ENCODE results near the gene C4A.

Gene C4A

DNA sequence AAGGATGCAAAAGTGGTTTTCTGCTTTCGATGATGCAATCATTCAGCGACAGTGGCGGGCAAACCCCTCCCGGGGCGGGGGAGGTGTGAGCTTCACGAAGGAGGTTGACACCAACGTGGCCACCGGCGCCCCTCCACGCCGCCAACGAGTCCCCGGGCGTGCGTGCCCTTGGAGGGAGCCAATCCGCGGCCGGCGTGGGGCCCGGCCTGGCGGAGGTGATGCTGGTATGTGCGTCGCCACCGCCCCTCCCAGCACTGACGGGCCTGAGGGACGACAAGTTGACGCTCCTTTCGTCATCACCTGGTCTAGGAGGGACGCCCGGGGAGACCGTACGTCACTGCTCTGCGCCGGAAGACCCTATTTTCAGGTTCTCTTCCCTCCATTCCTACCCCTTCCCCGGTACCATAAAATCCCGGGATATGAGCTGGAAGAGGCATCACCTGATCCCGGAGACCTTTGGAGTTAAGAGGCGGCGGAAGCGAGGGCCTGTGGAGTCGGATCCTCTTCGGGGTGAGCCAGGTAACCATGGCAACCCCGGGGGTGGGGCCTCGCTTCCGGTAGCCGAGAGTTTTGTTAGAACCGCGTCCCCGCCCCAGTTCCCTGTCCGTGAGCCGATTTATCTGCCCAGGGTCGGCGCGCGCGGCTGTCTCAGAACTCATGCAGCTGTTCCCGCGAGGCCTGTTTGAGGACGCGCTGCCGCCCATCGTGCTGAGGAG is 9.7 kb upstream of the C4A start, which contains the start of gene DXO (continued):
- no peak for TF ChIP-seq ZNF132 (tag by site-specific recombination; IDR thresholded peaks at IDR 0.05; ENCODE audit: borderline replicate concordance)
- no peak for TF ChIP-seq ZNF248 (tag by site-specific recombination; IDR thresholded peaks at IDR 0.05)
- no peak for TF ChIP-seq ZNF433 (tag by site-specific recombination; IDR thresholded peaks at IDR 0.05; ENCODE audit: low read depth)
- TF ChIP-seq, protein P1, sequence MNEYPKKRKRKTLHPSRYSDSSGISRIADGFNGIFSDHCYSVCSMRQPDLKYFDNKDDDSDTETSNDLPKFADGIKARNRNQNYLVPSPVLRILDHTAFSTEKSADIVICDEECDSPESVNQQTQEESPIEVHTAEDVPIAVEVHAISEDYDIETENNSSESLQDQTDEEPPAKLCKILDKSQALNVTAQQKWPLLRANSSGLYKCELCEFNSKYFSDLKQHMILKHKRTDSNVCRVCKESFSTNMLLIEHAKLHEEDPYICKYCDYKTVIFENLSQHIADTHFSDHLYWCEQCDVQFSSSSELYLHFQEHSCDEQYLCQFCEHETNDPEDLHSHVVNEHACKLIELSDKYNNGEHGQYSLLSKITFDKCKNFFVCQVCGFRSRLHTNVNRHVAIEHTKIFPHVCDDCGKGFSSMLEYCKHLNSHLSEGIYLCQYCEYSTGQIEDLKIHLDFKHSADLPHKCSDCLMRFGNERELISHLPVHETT (tag by site-specific recombination; IDR thresholded peaks at IDR 0.05) = peak; percentile 97
- TF ChIP-seq ZNF10 (tag by site-specific recombination; IDR thresholded peaks at IDR 0.05) = no peak
- no peak for TF ChIP-seq ZNF510 (tag by site-specific recombination; IDR thresholded peaks at IDR 0.05; ENCODE audit: insufficient replicate concordance)
- no peak for TF ChIP-seq ZNF311 (tag by site-specific recombination; IDR thresholded peaks at IDR 0.05; ENCODE audit: borderline replicate concordance)
- TF ChIP-seq, protein P2, sequence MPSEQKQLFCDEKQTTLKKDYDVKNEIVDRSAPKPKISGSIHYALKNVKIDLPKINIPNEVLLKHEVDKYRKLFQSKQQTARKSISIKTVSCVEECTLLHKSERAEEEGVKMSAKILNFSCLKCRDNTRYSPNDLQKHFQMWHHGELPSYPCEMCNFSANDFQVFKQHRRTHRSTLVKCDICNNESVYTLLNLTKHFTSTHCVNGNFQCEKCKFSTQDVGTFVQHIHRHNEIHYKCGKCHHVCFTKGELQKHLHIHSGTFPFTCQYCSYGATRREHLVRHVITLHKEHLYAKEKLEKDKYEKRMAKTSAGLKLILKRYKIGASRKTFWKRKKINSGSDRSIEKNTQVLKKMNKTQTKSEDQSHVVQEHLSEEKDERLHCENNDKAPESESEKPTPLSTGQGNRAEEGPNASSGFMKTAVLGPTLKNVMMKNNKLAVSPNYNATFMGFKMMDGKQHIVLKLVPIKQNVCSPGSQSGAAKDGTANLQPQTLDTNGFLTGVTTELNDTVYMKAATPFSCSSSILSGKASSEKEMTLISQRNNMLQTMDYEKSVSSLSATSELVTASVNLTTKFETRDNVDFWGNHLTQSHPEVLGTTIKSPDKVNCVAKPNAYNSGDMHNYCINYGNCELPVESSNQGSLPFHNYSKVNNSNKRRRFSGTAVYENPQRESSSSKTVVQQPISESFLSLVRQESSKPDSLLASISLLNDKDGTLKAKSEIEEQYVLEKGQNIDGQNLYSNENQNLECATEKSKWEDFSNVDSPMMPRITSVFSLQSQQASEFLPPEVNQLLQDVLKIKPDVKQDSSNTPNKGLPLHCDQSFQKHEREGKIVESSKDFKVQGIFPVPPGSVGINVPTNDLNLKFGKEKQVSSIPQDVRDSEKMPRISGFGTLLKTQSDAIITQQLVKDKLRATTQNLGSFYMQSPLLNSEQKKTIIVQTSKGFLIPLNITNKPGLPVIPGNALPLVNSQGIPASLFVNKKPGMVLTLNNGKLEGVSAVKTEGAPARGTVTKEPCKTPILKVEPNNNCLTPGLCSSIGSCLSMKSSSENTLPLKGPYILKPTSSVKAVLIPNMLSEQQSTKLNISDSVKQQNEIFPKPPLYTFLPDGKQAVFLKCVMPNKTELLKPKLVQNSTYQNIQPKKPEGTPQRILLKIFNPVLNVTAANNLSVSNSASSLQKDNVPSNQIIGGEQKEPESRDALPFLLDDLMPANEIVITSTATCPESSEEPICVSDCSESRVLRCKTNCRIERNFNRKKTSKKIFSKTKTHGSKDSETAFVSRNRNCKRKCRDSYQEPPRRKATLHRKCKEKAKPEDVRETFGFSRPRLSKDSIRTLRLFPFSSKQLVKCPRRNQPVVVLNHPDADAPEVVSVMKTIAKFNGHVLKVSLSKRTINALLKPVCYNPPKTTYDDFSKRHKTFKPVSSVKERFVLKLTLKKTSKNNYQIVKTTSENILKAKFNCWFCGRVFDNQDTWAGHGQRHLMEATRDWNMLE (tag by site-specific recombination; conservative IDR thresholded peaks at IDR 0.05; ENCODE audit: low read depth) = peak; percentile 73
- peak; percentile 76 for TF ChIP-seq ZNF324 (tag by site-specific recombination; IDR thresholded peaks at IDR 0.05)
- TF ChIP-seq ZNF707 (tag by site-specific recombination; IDR thresholded peaks at IDR 0.05) = no peak
- peak; percentile 95 for TF ChIP-seq SP3 (tag by site-specific recombination; IDR thresholded peaks at IDR 0.05)
- TF ChIP-seq ZNF677 (tag by site-specific recombination; IDR thresholded peaks at IDR 0.05) = no peak
- peak; percentile 100 for TF ChIP-seq GLIS2 (tag by site-specific recombination; IDR thresholded peaks at IDR 0.05)
- TF ChIP-seq, protein P3, sequence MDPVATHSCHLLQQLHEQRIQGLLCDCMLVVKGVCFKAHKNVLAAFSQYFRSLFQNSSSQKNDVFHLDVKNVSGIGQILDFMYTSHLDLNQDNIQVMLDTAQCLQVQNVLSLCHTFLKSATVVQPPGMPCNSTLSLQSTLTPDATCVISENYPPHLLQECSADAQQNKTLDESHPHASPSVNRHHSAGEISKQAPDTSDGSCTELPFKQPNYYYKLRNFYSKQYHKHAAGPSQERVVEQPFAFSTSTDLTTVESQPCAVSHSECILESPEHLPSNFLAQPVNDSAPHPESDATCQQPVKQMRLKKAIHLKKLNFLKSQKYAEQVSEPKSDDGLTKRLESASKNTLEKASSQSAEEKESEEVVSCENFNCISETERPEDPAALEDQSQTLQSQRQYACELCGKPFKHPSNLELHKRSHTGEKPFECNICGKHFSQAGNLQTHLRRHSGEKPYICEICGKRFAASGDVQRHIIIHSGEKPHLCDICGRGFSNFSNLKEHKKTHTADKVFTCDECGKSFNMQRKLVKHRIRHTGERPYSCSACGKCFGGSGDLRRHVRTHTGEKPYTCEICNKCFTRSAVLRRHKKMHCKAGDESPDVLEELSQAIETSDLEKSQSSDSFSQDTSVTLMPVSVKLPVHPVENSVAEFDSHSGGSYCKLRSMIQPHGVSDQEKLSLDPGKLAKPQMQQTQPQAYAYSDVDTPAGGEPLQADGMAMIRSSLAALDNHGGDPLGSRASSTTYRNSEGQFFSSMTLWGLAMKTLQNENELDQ (tag by site-specific recombination; IDR thresholded peaks at IDR 0.05; ENCODE audit: low read depth) = no peak
- TF ChIP-seq ZNF654 (tag by site-specific recombination; IDR thresholded peaks at IDR 0.05; ENCODE audit: low read depth) = no peak
- TF ChIP-seq, protein P4, sequence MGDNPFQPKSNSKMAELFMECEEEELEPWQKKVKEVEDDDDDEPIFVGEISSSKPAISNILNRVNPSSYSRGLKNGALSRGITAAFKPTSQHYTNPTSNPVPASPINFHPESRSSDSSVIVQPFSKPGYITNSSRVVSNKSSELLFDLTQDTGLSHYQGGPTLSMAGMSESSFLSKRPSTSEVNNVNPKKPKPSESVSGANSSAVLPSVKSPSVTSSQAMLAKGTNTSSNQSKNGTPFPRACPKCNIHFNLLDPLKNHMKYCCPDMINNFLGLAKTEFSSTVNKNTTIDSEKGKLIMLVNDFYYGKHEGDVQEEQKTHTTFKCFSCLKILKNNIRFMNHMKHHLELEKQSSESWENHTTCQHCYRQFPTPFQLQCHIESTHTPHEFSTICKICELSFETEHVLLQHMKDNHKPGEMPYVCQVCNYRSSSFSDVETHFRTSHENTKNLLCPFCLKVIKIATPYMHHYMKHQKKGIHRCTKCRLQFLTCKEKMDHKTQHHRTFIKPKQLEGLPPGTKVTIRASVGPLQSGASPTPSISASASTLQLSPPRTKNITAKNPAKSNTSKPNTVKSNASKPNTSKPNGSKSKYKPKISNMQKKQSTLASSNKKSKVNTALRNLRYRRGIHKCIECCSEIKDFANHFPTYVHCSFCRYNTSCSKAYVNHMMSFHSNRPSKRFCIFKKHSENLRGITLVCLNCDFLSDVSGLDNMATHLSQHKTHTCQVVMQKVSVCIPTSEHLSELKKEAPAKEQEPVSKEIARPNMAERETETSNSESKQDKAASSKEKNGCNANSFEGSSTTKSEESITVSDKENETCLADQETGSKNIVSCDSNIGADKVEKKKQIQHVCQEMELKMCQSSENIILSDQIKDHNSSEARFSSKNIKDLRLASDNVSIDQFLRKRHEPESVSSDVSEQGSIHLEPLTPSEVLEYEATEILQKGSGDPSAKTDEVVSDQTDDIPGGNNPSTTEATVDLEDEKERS (tag by site-specific recombination; IDR thresholded peaks at IDR 0.05) = no peak; the same call in 1 of the 2 replicates
- no peak for TF ChIP-seq SETDB1 (IDR thresholded peaks at IDR 0.05; ENCODE audit: insufficient read length, low read length)
- peak; percentile 90 for TF ChIP-seq EGR2 (tag by site-specific recombination; IDR thresholded peaks at IDR 0.05; ENCODE audit: low read depth)
- TF ChIP-seq, protein P5, sequence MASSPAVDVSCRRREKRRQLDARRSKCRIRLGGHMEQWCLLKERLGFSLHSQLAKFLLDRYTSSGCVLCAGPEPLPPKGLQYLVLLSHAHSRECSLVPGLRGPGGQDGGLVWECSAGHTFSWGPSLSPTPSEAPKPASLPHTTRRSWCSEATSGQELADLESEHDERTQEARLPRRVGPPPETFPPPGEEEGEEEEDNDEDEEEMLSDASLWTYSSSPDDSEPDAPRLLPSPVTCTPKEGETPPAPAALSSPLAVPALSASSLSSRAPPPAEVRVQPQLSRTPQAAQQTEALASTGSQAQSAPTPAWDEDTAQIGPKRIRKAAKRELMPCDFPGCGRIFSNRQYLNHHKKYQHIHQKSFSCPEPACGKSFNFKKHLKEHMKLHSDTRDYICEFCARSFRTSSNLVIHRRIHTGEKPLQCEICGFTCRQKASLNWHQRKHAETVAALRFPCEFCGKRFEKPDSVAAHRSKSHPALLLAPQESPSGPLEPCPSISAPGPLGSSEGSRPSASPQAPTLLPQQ (tag by site-specific recombination; IDR thresholded peaks at IDR 0.05) = peak; percentile 89
- TF ChIP-seq ZNF571 (tag by site-specific recombination; IDR thresholded peaks at IDR 0.05) = no peak
- peak; percentile 99 for TF ChIP-seq KLF8 (tag by site-specific recombination; IDR thresholded peaks at IDR 0.05)
- no peak for TF ChIP-seq ZNF792 (tag by site-specific recombination; IDR thresholded peaks at IDR 0.05)

Measured in HEK293 (cell line).